A549 treated with AZD2906 at 1 μM for 4 hours (cell line): ENCODE results near the gene MCU. TPM values are rescaled to one million over a fixed set of nuclear protein-coding genes. Genes with fewer than 3 reads are reported as not detected.

ENCODE experiments used
- total RNA-seq: library from RNA; stranded (reverse); fragments of 200-300 nt; extraction: Qiagen RNA extraction; gene quantifications from 5 replicates; pipeline ENCODE4 v1.2.3, GENCODE V29; 2022

The MCU gene, protein sequence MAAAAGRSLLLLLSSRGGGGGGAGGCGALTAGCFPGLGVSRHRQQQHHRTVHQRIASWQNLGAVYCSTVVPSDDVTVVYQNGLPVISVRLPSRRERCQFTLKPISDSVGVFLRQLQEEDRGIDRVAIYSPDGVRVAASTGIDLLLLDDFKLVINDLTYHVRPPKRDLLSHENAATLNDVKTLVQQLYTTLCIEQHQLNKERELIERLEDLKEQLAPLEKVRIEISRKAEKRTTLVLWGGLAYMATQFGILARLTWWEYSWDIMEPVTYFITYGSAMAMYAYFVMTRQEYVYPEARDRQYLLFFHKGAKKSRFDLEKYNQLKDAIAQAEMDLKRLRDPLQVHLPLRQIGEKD
- total RNA-seq: 24.1 to 32.6 TPM (median 26.4 TPM) in 5 replicates

DNA sequence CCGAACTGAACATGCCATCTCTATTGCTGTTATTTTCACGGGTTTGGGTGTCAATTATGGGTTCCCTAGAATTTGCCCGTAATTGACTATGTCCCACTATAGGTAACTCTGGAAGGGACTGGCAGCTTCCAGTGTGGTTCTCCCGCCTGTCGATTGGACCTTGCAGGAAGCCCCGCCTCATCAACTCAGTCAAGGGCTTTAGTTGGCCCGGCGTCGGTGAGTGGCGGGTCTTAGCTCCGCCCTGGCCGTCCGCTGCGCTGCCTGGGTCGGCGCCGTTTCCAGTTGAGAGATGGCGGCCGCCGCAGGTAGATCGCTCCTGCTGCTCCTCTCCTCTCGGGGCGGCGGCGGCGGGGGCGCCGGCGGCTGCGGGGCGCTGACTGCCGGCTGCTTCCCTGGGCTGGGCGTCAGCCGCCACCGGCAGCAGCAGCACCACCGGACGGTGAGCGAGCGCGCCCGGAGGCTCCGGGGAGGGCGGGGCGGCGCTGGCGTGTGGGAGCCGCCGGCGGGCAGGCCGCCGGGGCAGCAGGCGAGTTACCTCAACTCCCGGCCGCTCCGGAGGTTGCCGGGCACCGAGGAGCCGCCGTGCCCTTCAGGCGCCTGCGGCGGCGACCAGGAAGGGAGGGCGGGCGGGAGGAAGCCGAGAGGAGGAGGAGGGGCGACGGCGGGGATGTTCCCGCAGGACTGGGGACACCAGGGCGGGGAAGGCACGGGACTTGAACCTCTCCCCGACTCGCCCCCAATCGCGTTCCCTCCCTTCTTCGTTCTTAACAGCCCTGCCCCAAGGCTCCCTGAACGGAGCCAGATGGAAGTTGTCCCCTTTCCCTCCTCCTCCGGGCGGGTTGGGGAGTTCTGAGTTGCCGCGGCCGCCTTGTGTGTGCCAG, at the start of gene MCU:
Gene MCU, plus strand, starts transcription at position 281 of the 881 bp plus-strand sequence. Its CDS starts 9 bp downstream, at position 290.

DNA sequence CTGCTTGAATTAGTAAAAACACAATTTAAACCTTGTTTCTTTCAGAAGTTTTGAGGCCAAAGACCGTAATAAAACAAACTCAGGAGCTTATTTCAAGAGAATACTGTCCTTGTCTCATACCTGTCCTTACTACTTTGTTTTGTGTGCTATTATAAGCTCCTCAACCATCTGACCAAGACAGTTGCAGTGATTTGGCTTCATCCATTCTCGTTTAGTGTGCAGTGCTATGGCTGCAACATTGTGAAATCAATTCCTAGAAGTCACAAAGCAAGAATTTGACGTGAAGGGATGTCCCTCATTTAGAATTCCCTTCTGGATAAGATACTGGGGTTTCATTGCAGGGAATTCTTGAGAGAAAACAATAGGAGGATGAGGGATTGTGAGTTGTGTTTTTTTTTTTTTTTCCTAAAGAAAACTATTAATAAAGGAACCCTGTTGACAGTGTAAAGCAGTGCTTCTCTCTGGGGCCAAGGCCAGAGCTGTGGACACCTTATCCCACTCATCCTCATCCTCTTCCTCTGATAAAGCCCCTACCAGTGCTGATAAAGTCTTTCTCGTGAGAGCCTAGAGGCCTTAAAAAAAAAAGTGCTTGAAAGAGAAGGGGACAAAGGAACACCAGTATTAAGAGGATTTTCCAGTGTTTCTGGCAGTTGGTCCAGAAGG, 201.3 kb downstream of the MCU start, which contains the start of gene OIT3:
Gene OIT3, plus strand, starts transcription at position 604 of the 663 bp plus-strand sequence. CDS start 60 bp downstream, outside the sequence.

Other genes with a start within 250 kb of the MCU start
- 49.2 to 61.4 TPM (median 52.4 TPM) in 5 replicates for gene MICU1, start 66.1 kb upstream of the MCU start, total RNA-seq
- 0.02 to 0.06 TPM (median 0.05 TPM) in 3 of 5 replicates, not detected in the others for gene OIT3, start 201.6 kb downstream of the MCU start, total RNA-seq